ENCODE results near the gene C1QTNF9. TPM values are rescaled to one million over a fixed set of nuclear protein-coding genes. Genes with fewer than 3 reads are reported as not detected.

The C1QTNF9 gene
- total RNA-seq, 1 donor from 2014 or later = not detected

- intact Hi-C loops (cut with DNase I) = no loop called here
- no peaks in the 10 kb centered on the region for H3K27me3 ChIP-seq
- H3K4me1 ChIP-seq = no peaks in the 10 kb centered on the region
- peaks cover 0 to 15% of the 10 kb centered on the region in 2 donors for H3K36me3 ChIP-seq
- no peak overlapping the region for H3K27ac ChIP-seq
- no peak overlapping the region for H3K4me3 ChIP-seq
- H3K9me3 ChIP-seq = no peaks in the 10 kb centered on the region
- no peak for DNase-seq (ENCODE audit: extremely low spot score in 2 of 2)
- TF ChIP-seq POLR2AphosphoS5 (IDR thresholded peaks at IDR 0.05; ENCODE audit: insufficient read depth in 1 of 2, low read depth in 1 of 2) (no peak), CTCF (IDR thresholded peaks at IDR 0.05) (no peak), POLR2A (IDR thresholded peaks at IDR 0.05) (no peak)
Observed at GRCh38 chr13:24282256-24282655, 27.1 kb upstream of the C1QTNF9 start.

DNA sequence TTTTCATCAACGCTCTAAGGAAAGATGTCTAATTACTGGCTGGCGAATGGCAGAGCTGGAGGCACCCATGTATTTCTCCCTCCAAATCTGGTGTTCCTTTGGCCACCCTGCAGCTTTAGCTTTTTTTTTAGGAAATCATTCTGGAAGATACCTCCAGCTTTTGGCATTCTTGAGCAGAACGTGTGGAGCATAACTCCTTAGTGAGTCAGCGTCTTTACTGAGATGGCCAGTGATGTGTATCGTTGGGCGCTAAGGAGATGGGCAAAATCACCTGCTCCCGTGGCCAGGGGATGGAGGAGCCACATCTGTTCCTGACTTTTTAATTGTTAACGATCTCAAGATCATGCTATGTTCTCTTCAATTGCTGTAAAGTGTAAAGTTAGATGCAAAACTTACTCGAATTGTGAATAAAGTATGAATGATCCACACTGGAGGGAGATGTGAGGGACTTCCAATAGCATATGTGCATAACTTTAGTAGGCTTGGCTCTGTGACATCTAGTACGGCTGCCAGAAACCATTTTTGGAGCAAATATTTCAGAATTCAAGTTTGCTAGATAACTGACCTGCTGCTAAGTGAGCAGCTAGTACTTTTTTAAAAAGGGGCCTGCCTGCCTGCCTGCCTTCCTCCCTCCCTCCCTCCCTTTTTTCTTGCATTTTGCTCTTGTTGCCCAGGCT, 24.4 kb upstream of the C1QTNF9 start:
- no peak overlapping the region for H3K27ac ChIP-seq

DNA sequence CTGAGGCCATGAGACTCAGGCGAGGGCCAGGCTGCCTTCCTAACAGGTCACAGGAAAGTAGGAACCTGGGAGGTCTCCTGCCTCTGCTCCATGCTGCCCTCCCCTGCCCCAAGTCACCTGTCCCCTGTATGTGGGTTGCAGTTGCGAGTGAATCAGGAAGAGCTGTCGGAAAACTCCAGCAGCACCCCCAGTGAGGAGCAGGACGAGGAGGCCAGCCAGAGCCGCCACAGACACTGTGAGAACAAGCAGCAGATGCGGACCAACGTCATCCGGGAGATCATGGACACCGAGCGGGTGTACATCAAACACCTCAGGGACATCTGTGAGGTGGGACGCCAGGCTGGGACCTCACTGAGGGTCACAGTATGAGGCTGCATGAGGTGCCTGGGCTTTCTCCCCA, 22.8 kb upstream of the C1QTNF9 start:
- H3K4me3 ChIP-seq = no peak overlapping the region
- TF ChIP-seq CTCF (IDR thresholded peaks at IDR 0.05) (no peak), POLR2AphosphoS5 (IDR thresholded peaks at IDR 0.05; ENCODE audit: insufficient read depth in 1 of 2, low read depth in 1 of 2) (no peak), POLR2A (IDR thresholded peaks at IDR 0.05) (no peak)
- H3K27me3 ChIP-seq = no peaks in the 10 kb centered on the region
- no peaks in the 10 kb centered on the region for H3K4me1 ChIP-seq
- intact Hi-C loops (cut with DNase I) = no loop called here
- no peaks in the 10 kb centered on the region for H3K9me3 ChIP-seq
- H3K36me3 ChIP-seq = peaks cover 0 to 37% of the 10 kb centered on the region in 2 donors
- DNase-seq (ENCODE audit: extremely low spot score in 2 of 2) = no peak
- no peak overlapping the region for H3K27ac ChIP-seq

More for the DNA sequence above, 24.4 kb upstream of the C1QTNF9 start:
- no peak for DNase-seq (ENCODE audit: extremely low spot score in 2 of 2)
- Histone ChIP-seq H3K36me3 (peaks cover 0 to 22% of the 10 kb centered on the region in 2 donors), H3K27me3 (no peaks in the 10 kb centered on the region), H3K4me3 (no peak overlapping the region), H3K9me3 (no peaks in the 10 kb centered on the region), H3K4me1 (no peaks in the 10 kb centered on the region)
- intact Hi-C loops (cut with DNase I) = no loop called here
- TF ChIP-seq CTCF (IDR thresholded peaks at IDR 0.05) = no peak
- TF ChIP-seq POLR2AphosphoS5 (IDR thresholded peaks at IDR 0.05; ENCODE audit: insufficient read depth in 1 of 2, low read depth in 1 of 2) = no peak
- no peak for TF ChIP-seq POLR2A (IDR thresholded peaks at IDR 0.05)

DNA sequence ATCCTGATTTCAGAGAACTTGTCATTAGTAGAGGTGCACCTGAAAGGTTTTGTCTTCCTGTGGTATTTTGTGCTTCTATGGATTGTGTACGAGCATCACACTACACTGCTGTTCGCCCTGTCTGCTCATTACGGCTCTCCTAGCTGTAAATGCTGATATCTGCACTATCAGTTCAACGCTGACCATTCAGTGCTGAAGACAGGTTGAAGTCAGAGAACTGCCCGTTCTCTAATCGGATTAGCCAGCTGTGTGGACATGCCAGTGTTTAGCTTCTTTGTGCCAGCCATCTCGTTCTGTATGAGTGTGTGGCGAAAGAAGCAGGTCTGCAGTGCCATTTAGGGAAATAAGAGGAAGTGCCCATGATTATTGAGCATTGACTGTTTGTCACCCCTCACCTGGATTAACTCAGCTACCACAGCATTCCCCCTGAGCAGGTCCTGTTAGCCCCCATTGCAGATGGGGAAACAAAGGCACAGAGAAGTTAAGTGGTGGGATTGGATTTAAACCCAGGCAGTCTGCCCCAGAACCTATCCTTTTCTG, 21.6 kb upstream of the C1QTNF9 start:
- no peak for DNase-seq (ENCODE audit: extremely low spot score in 2 of 2)
- Histone ChIP-seq H3K9me3 (no peaks in the 10 kb centered on the region), H3K4me1 (no peaks in the 10 kb centered on the region), H3K27ac (no peak overlapping the region), H3K27me3 (no peaks in the 10 kb centered on the region), H3K36me3 (peaks cover 0 to 37% of the 10 kb centered on the region in 2 donors), H3K4me3 (no peak overlapping the region)
- intact Hi-C loops (cut with DNase I) = no loop called here
- TF ChIP-seq POLR2AphosphoS5 (IDR thresholded peaks at IDR 0.05; ENCODE audit: insufficient read depth in 1 of 2, low read depth in 1 of 2) (no peak), POLR2A (IDR thresholded peaks at IDR 0.05) (no peak), CTCF (IDR thresholded peaks at IDR 0.05) (no peak)

- intact Hi-C loops (cut with DNase I) = no loop called here
- Histone ChIP-seq H3K4me3 (no peak overlapping the region), H3K9me3 (no peaks in the 10 kb centered on the region), H3K4me1 (no peaks in the 10 kb centered on the region), H3K27ac (no peak overlapping the region), H3K27me3 (no peaks in the 10 kb centered on the region), H3K36me3 (peaks cover 0 to 44% of the 10 kb centered on the region in 2 donors)
- TF ChIP-seq CTCF (IDR thresholded peaks at IDR 0.05) (no peak), POLR2A (IDR thresholded peaks at IDR 0.05) (no peak), POLR2AphosphoS5 (IDR thresholded peaks at IDR 0.05; ENCODE audit: insufficient read depth in 1 of 2, low read depth in 1 of 2) (no peak)
- DNase-seq (ENCODE audit: extremely low spot score in 2 of 2) = no peak
Observed at GRCh38 chr13:24288870-24289269, 20.5 kb upstream of the C1QTNF9 start.
